ENCODE data around the gene GALNS.

DNA sequence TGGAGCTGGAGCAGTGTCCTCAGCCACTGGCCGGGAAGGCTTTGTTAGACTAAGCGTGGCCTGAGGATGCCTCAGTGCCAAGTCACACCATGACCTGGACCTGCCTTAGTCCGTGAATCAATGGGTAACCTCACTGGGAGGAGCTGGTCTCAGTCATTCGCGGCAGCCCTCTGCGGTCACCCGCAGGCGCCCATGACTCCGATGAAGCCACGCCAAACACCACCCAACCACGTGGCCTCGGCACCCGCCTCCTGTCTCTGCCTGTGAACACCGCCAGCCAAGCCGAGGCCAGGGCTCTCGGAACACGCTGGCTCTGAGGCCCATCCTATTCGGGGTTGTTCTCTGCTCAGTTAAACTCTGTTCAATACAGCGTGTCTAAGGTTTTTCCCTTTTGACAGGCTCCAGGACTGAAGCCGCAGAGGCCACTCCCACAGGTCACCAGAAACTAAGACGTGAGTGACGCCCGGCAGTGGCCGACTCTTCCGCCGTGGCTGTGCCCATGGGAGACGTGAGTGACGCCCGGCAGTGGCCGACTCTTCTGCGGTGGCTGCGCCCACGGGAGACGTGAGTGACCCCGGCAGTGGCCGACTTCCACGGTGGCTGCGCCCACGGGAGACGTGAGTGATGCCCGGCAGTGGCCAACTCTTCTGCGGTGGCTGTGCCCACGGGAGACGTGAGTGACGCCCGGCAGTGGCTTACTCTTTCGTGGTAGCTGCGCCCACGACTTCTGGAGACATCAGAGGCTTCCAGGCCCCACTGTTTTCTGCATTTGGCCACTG lies 26.6 kb upstream of the GALNS start:
- TF ChIP-seq, protein P1, sequence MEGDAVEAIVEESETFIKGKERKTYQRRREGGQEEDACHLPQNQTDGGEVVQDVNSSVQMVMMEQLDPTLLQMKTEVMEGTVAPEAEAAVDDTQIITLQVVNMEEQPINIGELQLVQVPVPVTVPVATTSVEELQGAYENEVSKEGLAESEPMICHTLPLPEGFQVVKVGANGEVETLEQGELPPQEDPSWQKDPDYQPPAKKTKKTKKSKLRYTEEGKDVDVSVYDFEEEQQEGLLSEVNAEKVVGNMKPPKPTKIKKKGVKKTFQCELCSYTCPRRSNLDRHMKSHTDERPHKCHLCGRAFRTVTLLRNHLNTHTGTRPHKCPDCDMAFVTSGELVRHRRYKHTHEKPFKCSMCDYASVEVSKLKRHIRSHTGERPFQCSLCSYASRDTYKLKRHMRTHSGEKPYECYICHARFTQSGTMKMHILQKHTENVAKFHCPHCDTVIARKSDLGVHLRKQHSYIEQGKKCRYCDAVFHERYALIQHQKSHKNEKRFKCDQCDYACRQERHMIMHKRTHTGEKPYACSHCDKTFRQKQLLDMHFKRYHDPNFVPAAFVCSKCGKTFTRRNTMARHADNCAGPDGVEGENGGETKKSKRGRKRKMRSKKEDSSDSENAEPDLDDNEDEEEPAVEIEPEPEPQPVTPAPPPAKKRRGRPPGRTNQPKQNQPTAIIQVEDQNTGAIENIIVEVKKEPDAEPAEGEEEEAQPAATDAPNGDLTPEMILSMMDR (IDR thresholded peaks at IDR 0.05): no peak
- TF ChIP-seq POLR2A (IDR thresholded peaks at IDR 0.05) (no peak), POLR2AphosphoS5 (IDR thresholded peaks at IDR 0.05; ENCODE audit: insufficient read depth in 1 of 2, low read depth in 1 of 2) (no peak)

Measured in vagina (tissue), 2 donors.